Activated T-cell treated with anti-CD3 and anti-CD28 coated beads for 1 hour (primary cell): Measurements from ENCODE around the gene NMNAT3.

Experiments used
- DNase-seq: peaks from one replicate; pipeline ENCODE4 v3.0.0-alpha.2; 2020; ENCODE audit warnings: low read depth

NMNAT3 gene

DNA sequence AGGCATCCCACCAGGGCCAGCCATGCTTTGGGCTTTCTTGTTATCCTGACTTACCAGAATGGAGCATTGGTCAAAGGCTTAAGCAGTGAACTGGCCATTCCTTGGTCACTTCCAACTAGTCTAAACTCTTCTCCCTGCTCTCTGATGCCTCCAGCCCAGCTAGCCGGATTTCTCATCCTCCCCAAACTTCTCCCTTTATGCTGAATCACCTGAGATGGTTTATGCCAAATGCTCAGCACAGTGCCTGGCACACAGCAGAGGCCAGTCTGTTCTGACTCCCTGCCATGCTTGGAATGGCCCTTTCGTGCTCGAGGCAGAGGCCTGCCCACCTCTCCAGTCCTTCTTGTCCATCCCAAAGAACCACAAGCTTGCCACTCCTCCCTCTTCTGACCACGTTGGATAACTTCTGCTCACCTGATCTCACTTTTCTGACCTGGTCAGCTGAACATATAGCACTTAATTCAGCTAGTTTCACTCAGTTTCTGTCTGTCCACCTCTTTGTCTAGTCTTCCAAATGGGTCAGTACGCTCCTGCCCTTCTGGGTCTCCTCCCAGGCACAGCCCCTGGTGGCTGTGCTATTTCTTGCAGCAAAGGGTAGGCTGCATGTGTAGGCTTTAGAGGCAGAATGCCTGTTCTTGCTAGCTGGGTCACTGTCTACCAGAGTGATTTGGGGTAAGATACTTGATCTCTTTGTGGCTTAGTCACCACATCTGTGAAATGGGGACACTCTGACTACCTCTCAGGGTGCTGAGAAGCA lies 136.1 kb downstream of the NMNAT3 start:
- DNase-seq: no peak

DNA sequence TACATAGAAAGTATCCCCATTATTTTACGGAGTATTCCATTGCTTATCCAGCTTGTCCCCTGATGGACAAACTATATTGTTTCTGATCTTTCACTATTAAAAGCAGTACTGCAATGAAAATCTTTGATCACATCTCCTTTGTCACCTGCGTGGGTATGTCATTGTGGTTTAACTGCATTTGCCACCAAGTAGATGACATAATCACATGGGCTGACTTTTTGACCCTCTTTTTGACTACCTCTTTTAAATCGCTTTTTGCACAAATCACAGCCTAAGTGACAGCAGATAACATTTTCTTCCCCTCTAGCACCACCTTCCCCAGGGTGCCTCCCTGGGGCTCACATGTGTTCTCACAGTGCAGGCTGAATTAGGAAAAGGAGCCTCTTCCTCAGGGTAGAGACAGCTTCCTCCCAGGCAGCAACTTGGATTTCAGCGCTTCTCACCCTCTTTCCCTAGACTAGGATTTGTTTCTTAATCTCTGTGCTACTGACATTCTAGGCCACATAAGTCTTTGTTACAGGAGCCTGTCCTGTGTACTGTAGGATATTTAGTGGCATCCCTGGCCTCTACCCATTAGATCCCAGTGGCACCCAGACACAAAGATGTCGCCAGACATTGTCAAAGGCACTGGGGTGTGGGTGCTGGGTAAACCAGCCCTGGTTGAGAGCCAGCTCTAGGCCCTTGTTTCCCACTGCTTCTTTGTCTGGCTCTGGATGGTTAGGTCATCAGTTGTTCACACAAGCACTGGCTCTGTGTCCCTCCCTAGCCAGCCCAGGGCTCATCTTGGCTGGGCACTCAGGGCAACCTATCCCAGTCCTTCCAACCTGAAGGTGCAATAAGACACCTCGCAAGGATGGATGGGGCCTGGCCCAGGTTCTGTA lies 136.9 kb downstream of the NMNAT3 start:
- DNase-seq: no peak

DNA sequence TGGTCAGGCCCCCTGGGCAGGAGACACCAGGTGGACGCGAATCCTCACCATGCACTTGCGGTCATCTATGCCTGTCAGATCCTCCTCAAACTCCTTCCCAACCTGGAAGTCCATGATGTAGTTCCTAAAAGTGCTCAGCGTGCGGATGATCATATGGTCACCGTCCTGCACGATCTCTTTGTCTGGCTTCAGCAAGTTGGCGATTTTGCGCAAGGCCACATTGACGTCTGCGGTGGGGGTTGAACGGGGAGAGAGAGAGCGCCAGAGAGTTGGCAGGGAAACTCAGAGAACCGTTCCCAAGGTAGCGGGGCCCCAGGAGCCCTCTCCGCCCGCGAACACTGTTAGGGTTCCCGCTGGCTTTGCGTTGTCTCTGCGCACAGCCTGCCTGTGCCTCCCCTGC lies 139.0 kb downstream of the NMNAT3 start:
- DNase-seq: no peak

DNA sequence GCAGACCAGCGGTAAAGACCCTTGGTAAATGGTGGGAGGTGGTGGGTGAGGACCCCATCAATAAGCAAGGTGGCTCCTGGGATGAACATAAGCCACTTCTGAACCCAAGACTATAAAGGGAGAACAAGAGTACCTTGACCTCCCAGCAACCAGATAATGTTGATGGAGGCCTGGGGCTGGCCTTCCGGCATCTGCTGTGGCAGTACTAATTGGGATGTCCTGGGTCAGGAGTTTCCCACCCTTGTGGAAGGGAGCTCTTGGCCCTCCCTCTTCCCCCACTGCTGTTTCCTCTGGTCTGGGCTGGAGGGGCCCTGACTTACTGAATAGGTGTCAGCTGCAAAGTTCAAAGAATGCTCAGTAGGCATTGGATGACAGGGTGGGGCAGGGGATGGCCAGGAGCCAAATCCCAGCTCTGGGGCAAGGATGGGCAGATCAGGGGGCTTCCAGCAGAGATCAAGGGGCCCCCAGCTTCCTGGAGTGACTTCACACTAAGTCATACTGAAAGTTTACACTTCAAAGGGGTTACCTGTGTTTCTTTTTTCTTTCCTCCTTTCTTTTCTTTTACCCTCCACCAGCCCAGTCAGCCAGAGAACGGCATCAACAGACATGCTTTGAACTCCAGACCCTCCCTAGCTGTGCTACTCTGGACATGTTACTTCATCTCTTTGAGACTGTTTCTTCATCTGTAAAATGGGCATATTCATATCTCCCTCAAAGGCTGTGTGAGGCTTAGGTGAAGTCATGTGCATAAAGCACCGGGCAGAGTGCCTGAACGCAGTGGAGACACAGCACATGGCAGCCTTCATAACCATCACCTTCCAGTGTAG lies 139.8 kb downstream of the NMNAT3 start:
- no peak for DNase-seq

DNA sequence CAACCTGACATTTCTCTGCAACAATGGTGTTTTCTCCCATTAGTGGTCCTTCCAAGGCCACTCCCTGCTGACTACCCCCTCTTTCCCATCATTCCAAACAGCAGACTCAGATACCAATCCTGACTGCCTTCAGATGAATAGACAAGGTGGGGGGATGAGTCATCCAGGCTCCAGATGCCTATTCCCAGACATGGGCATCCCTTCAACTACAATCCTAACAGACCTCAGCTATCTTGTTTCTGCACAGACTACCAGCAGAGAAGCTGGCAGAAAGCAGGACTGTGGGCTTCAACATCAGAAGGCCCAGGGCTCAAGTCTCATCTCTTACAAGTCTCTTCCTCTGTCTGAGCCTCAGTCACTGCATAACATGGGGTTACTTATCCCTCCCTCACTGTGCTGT lies 140.4 kb downstream of the NMNAT3 start:
- DNase-seq: no peak

DNA sequence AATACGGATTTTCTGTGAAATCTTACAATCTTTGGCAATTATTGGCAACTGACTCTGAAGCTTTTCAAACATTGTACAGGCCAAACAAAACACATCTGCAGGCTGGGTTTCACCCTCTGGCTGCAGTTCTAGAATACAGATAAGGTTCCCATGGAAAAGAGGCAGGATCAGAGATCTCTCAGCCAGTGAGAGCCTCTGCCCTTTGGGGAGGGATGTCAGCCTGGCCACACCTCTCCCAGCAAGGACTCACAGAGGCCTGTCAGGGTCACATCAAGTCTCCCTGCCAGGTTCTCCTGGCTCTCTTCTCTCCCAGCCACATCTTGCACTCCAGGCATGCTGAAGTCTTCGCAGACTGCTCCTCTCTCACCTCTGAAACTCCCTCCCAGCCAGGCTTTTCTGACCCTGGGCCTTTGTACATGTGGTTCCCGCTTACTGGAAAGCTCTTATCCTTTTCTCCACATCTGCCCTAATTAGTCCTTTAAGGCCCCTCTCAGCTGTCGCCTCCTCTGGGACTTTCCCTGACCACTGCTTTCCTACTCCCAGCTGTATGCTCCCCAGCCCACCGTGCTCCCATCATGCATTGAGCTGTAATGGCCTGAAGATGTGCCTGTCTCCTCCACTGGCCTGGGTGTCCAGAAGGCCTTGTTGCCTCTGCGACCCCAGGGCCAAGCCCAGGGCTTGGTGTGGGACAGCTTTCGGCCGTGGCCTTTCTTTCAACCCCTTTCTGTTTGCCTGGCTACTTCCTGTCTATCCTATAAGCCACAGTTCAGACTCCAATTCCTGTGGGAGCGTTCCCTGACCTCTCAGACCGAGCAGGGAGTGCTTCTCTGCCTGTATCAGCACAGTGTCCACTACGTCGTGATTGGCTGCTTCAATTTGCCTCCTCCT lies 142.5 kb downstream of the NMNAT3 start:
- no peak for DNase-seq

DNA sequence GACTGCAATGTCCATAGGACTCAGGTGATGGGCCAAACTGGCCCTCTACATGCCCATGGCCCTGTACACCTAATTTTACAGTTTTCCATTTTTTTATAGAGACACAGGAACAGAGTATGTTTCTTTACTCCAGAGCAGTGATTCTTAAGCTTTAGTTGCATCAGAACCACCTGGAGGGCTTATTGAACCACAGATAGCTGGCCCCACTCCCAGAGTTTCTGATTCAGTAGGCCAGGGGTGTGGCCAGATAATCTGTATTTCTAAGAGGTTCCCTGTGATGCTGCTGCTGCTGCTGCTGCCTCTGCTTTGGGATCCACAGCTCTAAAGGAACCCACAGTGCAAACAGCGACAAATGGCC lies 143.3 kb downstream of the NMNAT3 start:
- DNase-seq: no peak

DNA sequence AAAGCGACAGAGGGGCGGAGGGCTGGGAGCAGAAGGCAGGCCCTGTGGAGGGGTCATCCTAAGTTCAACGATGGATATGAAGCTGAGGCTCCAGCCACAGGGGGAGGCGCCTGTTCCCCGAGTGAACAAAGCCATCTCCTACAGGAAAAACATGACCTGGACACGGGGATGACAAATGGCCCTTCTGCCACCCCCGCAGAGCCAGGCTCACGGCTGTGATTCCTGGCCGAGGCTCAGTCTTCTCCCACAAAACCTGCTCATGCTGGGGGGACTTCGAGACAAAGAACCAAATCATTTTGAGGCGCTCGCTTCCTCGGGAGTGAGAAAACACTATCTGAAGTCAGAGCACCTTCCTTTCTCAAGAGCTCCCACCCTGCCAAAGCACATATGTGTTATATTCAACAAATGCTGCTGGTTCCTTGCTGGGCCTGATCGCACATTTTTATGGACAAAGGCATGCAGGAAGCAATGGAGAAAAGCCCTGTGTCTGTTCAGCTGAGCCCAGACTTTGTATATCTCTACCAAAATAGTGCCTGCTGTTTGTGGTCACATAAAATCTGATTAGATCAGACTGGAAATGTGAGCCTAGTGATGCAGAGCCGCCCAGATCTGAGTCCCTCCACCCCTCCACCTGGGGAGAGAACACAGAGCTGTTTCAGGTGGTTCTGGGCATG lies 143.9 kb downstream of the NMNAT3 start:
- DNase-seq: no peak

DNA sequence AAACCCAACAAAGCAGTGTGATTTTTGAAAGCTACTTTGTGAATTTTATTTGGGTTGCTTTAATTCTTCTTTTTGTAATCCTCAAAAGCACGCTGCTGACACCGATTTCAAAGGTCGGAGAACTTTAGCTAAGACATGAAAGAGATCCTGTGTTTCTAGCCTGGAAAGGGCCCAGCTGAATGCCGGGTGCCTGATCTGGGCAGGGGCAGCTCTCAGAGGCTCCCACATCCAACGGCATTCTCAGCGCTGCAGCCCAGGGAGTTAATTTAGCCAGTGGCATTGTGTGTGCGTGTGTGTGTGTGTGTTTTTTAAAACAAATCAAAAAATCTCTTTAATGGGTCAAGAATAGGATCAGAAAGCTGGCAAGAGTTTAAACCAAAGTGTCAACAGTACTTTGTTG lies 144.8 kb downstream of the NMNAT3 start:
- DNase-seq: no peak

DNA sequence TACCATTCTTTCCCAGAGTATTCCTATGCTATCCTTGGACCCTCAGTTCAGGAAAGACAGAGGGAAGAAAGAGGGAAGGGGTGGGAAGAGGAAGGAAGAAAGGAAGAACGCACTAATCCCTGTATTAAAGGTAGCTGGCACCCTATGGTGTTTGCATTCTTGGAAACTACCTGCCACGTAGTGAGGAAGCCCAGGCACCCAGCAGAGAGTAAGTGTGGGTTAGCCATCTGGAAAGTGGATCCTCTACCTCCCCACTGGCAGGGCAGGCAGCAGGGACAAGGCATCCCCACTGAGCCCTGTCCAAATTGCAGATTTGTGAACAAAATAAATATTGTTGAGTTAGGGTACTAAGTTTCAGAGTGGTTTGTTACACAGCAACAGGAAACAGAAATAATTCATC lies 147.1 kb downstream of the NMNAT3 start:
- no peak for DNase-seq

DNA sequence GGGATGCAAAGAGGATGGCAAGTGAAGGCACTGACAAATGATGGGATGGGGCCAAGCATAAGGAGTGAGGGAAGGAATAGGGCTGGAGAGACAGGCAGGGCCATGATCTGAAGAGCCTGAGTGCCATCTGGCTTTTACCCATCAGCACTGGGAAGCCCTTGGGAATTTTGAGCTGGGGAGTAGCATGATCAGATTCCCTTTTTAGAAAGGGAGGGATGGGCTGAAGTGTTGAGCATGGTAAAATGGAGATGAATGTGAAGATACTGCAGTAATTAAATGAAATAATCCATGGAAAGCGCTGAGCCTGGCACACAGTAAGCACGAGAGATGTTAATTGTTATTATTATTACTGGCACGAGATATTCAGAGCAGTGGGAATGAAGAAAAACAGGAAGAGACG lies 148.1 kb downstream of the NMNAT3 start:
- DNase-seq: no peak

DNA sequence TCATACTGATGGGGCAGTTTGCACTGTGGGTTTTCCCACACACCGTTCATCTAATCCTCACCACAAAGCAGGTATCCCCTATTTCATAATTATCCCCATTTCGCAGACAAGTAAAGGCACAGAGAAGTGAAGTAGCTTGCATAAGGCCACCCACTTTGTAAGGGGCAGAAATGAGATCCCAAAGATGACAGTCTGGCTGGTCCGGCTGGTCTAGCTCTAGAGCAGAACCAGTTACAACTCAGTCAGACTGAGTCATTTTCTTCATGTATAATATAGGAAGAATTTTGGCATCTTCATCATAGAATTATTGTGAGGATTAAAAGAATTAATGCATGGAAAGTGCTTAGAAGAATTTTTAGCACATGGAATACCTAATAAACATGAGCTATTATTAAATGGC lies 148.8 kb downstream of the NMNAT3 start:
- DNase-seq: no peak

DNA sequence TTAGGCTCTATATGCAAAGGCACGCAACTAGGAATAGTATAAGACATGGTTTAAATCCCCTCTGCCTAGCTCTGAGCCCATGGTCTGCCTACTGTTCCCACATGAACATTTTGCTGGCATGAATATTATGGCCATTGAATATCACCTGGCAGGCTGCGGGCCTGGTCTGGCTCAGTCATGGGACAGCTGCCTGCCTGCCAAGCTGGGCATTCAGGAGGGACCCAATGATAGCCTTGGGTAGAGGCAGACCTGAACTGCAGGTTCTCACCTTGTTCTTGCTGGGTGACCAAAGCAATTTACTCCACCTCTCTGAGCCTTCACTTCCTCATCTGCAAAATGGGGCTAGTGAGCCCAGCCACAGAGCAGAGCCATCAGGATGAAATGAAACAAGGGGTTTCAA lies 149.5 kb downstream of the NMNAT3 start:
- no peak for DNase-seq

DNA sequence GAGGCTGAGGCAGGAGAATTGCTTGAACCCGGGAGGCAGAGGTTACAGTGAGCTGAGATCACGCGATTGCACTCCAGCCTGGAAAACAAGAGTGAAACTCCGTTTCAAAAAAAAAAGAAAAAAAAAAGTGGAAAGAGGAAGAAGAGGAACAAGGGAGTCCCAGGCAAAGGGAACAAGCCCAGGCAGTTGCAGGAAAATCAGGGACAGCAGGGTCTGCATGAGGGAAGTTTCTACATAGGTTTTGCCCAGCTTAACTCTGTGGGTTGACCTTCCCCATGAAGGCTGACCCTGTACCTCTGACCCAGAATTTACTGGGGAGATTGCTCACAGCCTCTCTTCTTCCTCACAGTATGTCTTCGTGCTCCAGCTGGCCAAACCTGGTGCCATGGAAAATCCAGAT lies 150.5 kb downstream of the NMNAT3 start:
- no peak for DNase-seq

DNA sequence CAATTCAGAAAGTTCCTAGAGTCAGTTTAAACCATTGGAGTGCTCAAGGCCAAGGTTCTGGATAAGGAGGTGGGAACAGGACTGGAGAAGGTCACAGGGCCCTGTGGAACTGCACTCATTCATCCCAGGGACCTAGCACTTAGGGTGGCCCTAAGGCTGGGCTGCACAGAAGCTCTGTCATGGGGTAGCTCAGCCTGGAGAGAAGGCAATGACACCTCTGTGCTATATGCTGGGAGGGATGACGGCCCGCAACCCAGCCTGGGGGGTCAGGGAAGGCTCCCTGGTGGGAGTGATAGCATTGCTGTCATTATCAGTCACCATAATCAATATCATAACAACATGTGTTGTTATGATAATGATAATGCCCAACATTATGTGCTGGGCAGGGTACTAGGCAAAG lies 151.6 kb downstream of the NMNAT3 start:
- no peak for DNase-seq

DNA sequence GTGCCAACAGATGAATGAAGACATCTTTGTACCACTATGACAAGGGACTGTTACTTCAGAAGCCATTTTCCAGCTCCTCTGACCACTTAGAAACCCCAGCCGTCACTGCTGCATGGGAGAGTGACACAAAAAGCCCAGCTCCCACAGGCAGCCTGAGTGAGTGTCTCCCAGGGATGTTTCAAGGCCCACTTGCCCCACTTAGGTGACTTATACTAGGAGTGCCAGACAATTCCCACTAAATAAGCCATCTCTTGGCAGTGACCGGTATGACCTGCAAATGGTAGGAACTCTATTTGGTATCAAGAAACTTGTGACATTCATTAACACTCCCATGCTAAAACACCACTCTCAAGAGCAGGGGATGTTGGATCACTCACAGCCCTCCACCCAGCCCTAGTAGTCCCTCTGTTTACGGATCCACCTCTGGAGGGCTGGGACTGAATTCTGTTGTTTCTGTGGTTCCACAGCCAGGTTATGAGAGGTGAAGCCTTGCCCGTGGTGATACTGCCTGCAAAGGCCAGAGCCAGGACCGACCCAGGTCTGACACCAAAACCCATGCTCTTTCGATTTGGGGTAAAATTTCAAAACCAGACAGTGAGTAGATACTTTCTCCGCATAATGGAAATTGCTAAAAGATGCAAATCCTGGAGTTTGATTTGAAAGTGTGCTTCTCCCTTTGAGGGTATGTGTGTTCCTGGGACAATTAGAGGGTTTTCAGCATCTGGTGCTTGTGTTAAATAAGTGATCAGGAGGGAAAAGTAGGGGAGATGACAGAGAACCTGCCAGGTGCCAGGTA lies 152.7 kb downstream of the NMNAT3 start:
- DNase-seq: no peak

DNA sequence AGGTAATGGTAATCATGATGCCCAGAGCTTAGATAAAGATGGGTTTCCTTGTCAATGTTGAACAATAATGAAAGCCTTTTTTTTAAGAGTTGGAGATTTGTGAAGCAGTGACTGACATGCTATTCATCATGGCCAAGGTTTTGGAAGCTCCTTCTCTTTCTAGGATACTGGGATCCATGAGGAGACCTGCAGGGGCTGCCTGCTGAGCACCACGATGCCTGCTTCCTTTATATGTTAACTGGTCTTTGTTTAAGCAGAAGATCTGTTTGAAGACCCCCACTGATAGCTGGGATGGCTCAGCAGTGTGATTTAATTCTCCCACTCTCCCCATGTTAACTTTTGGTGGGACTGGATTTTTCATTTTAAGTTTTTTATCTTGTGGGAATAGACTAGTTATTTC lies 154.1 kb downstream of the NMNAT3 start:
- DNase-seq: no peak

DNA sequence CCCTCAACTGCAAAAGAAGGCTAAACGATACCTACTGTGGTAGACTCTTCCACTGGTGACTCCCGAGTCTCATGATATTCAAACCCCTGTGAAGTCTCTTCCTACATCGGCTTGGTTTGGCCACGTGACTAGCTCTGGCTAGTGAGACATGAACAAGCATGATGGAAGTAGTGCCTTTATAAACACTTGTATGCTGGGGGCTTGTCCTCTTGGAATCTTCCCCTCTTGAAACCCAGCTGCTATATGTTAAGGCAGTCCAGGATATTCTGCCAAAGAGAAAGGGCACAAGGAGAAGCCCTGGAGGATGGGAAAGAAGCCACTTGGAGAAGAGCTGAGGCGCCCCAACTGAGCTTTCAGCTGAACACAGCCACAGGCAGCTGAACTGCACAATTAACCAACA lies 154.6 kb downstream of the NMNAT3 start:
- DNase-seq: no peak

DNA sequence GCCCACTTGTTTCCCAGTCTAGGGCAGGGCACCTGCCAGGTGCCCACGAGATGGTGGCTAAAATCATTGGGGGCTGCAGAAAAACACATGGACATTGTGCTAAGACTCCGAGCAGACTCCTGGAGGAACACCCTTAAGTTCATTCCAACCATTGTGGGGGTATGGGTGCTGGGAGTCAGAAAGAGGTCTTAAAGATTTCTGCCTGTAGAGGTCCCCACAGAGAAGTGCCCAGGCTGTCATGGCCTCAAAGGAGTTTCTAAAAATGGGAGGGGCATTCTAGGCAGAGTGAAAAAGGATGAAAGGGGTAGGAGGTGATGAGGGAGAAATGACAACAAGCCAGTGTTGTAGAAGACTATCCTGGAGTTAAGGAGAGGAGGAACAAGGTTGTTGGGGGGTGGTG lies 155.4 kb downstream of the NMNAT3 start:
- no peak for DNase-seq

DNA sequence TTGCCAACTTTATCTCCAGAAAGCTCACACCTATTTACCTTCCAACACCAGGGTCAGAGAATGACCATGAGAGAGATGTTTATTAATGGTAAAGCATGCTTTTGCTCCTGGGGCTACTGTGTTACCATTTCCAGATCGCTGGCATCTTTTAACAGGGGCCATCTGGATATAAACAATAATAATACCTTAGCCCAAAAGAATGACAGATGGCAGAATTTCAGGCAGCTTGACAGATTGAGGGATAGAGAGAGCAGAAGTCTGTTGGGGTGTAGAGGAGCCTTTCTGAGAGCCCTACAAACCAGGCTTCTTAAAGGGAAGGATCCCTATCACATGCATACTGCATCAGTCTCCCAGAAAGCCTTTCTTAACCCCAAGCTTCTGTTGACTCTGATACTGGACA lies 156.0 kb downstream of the NMNAT3 start:
- DNase-seq: no peak
